Chondrocyte (in vitro differentiated cells): ENCODE measurements around the gene CD44. TPM values are rescaled to one million over a fixed set of nuclear protein-coding genes. Genes with fewer than 3 reads are reported as not detected.

Source experiments
- DNase-seq: peaks from one replicate; pipeline ENCODE4 v3.0.0; 2021; ENCODE audit warnings: mixed read lengths, low spot score
- H3K27ac Mint-ChIP-seq: one replicate; pipeline ENCODE4 v1.8.0; 2021; ENCODE audit warnings: mild to moderate bottlenecking, moderate library complexity, mixed read lengths; ENCODE audit not compliant: unreplicated experiment
- H3K27me3 Mint-ChIP-seq: 2 replicates; pipeline ENCODE4 v1.8.0; 2021; ENCODE audit warnings: low read depth, mixed read lengths
- H3K36me3 Mint-ChIP-seq: 2 replicates; pipeline ENCODE4 v1.8.0; 2021; ENCODE audit warnings: low read depth, mixed read lengths
- H3K4me1 Mint-ChIP-seq: 2 replicates; pipeline ENCODE4 v1.8.0; 2021; ENCODE audit warnings: low read depth, mild to moderate bottlenecking, mixed read lengths
- H3K4me3 Mint-ChIP-seq: one replicate; pipeline ENCODE4 v1.8.0; 2021; ENCODE audit warnings: mild to moderate bottlenecking, moderate library complexity, mixed read lengths; ENCODE audit not compliant: unreplicated experiment
- H3K9me3 Mint-ChIP-seq: 2 replicates; pipeline ENCODE4 v1.8.0; 2021; ENCODE audit warnings: low read depth, mixed read lengths
- total RNA-seq: library from RNA; stranded (reverse); gene quantifications from 3 replicates; pipeline ENCODE4 v1.2.1, GENCODE V29; 2021
- TF ChIP-seq, protein P1 (sequence below): fragments of 200-600 bp; sonication (generic); IDR thresholded peaks from 2 replicates; pipeline ENCODE4 v1.5.0; 2021; ENCODE audit warnings: antibody characterized with exemption, mild to moderate bottlenecking, moderate library complexity

CD44 gene
- total RNA-seq, 1 donor from 2014 or later = 179 TPM

DNA sequence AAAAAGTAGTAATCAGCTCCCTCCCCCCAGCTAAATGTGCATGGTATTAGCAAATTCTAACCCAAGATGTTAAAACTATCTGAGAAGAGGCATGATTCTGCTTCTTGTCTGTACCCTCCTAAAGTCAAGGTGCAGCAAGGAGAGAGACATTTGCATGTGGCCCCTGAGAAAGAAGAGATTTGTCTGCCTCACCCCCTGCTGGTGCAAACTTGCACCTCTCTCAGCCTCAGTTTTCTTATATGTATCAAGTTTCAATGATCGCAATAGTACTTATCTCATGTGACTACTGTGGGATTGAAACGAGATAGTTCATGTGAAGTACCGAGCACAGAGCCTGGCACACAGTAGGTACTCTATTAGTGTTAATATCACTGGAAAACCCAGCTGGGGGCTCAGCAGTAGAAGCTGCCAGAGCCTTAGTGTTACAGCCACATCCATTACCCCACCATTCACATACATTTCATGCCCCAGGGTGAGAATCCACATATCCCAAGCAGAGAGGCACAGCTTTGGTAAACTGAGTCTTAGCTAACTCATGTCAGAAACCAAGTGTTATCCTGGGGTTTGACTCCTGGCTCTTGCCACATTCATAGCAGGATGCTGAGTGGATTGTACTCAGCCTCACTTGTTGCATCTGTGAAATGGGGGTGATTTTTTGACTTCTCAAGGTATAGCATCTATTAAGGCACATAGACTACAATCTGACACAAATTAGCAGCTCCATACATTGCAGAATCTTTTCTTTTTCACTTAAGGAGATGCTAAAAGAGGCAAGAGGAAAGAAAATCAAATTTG lies 24.9 kb downstream of the CD44 start:
- TF ChIP-seq, protein P1, sequence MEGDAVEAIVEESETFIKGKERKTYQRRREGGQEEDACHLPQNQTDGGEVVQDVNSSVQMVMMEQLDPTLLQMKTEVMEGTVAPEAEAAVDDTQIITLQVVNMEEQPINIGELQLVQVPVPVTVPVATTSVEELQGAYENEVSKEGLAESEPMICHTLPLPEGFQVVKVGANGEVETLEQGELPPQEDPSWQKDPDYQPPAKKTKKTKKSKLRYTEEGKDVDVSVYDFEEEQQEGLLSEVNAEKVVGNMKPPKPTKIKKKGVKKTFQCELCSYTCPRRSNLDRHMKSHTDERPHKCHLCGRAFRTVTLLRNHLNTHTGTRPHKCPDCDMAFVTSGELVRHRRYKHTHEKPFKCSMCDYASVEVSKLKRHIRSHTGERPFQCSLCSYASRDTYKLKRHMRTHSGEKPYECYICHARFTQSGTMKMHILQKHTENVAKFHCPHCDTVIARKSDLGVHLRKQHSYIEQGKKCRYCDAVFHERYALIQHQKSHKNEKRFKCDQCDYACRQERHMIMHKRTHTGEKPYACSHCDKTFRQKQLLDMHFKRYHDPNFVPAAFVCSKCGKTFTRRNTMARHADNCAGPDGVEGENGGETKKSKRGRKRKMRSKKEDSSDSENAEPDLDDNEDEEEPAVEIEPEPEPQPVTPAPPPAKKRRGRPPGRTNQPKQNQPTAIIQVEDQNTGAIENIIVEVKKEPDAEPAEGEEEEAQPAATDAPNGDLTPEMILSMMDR = peak; percentile 48
- no peaks in the 10 kb centered on the region for H3K36me3 Mint-ChIP-seq
- no peaks in the 10 kb centered on the region for H3K9me3 Mint-ChIP-seq
- H3K27ac Mint-ChIP-seq = no peak overlapping the region
- H3K4me1 Mint-ChIP-seq = peaks cover 75% of the 10 kb centered on the region
- H3K27me3 Mint-ChIP-seq = no peaks in the 10 kb centered on the region
- DNase-seq = no peak
- H3K4me3 Mint-ChIP-seq = no peak overlapping the region

DNA sequence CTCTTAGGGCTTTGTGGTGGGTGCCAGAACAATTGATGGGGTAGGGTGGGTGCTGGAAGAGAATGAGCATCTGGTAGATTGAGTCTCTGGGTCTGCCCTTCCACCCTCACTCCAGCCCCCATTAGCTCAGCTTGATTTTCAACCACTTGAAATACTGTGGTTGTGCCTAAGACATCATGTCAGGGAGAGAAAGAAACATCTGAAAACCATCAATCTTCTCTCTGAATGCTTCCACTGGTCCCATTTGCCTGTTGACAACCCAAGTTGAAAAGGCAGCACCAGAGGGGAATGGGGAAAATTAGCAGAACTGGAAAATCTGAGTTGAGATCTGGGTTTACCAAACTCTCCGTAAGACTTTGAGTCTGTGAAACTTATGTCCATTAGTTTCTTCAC lies 26.1 kb downstream of the CD44 start:
- Mint-ChIP-seq H3K9me3 (no peaks in the 10 kb centered on the region), H3K27me3 (no peaks in the 10 kb centered on the region), H3K27ac (no peak overlapping the region), H3K4me1 (peaks cover 75% of the 10 kb centered on the region), H3K36me3 (no peaks in the 10 kb centered on the region), H3K4me3 (no peak overlapping the region)
- DNase-seq = no peak
- TF ChIP-seq, protein P1 = no peak

DNA sequence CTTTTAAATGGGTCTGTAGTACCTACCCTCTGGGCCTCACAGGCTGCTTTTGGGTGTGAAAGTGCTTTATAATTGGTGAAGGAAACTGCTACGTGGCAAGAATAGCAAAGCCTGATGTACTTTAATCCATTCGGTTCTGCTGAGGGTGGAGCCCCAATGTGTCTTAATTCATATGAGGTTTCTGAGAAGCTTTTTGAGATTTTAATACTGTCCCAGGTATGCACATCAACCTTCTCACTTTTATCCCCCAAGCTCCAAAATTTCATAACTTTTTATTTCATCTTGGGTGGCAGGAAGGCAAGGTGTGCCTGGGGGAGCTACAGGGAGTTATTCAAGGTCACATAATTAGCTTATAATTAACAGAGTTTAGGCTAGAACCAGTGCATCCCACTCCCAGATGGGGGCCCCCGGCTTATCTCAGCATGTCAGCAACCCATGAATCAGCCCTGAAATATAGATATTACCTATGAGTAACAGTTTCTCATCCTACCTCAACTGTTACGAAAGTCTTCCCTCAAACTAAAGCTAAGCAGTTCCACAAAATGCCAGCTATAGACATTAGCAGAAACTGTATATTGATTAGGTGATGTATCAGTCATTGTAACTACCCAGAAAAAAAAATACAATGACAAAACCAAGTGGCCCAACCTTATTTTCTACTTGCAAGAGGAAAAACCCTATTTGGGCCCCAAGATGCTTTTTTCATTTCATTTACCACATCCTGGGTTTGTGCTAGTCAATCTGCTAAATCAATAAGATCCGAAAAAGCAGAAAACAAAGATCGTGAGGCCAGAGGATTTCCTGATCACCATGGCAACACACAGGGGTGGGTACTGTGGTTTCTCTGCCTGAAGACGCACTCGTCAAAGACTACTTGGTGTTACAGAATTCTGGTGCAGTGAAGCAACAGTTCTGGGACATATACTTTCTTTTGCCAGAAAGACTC lies 26.7 kb downstream of the CD44 start:
- no peak for DNase-seq
- H3K4me3 Mint-ChIP-seq = no peak overlapping the region
- H3K27ac Mint-ChIP-seq = peak overlapping the region; percentile 94
- H3K27me3 Mint-ChIP-seq = no peaks in the 10 kb centered on the region
- no peaks in the 10 kb centered on the region for H3K36me3 Mint-ChIP-seq
- H3K4me1 Mint-ChIP-seq = peaks cover 76% of the 10 kb centered on the region
- H3K9me3 Mint-ChIP-seq = no peaks in the 10 kb centered on the region
- TF ChIP-seq, protein P1 = no peak

DNA sequence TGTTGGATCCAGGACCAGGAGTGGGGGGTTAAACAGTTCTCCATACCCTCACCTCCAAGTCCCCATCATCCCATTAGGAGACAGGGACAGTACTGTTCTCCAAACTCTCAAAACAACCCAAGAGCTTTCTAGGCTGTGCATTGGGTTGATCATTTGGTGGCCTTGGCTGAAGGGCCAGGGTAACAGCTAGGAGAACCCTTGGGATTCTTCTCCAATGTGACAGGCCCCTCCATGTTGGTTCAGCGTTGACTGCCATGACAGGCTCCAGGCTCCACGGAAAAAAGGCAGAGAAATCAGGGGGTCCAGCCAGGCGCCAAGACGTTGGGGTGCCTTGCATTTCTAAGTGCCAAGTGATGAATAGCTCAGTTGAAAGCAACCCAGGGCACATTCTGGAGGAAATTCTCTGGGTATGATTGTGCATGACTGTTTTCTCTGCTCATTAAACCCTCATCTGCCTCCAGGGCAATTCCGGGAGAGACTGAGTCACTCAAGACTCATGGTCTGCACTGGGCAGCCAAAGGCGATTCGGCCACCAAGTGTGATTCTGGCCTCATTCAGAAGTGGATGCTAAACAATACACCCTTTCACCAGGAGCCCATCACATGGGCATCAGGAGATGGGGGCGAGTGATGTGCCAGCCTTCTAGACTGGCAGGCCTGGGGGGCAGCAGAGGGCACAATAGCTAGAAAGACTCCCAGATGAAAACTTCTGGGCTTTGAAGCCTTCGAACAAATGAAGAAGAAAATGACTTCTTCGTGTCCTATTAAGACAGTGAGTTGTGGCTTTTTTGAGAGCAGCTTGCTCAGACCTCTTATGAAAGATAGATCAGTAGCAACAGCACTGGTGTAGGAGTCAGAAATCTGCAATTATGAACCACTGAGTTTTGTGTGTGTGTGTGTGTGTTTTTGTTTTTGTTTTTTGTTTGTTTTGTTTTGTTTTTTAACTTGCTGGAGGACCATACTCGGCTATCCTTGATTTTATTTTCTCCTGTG lies 27.7 kb downstream of the CD44 start:
- peak overlapping the region; percentile 33 for H3K4me3 Mint-ChIP-seq

More for the DNA sequence above, 27.7 kb downstream of the CD44 start:
- H3K4me1 Mint-ChIP-seq = peaks cover 74% of the 10 kb centered on the region
- no peaks in the 10 kb centered on the region for H3K27me3 Mint-ChIP-seq
- H3K9me3 Mint-ChIP-seq = no peaks in the 10 kb centered on the region
- peak overlapping the region; percentile 94 for H3K27ac Mint-ChIP-seq
- no peak for DNase-seq
- TF ChIP-seq, protein P1 = peak; percentile 21
- H3K36me3 Mint-ChIP-seq = no peaks in the 10 kb centered on the region
